LNCAP (cell line): ENCODE data around the gene CARD18.

Source experiments
- TF ChIP-seq, protein P1 (sequence below): fragments of 450-650 bp; IDR thresholded peaks from 2 replicates; pipeline ENCODE4 v1.5.1; 2017; ENCODE audit warnings: mild to moderate bottlenecking

CARD18 gene

GRCh38 chr11:105152560-105152959 lies 13.0 kb upstream of the CARD18 start:
- TF ChIP-seq, protein P1, sequence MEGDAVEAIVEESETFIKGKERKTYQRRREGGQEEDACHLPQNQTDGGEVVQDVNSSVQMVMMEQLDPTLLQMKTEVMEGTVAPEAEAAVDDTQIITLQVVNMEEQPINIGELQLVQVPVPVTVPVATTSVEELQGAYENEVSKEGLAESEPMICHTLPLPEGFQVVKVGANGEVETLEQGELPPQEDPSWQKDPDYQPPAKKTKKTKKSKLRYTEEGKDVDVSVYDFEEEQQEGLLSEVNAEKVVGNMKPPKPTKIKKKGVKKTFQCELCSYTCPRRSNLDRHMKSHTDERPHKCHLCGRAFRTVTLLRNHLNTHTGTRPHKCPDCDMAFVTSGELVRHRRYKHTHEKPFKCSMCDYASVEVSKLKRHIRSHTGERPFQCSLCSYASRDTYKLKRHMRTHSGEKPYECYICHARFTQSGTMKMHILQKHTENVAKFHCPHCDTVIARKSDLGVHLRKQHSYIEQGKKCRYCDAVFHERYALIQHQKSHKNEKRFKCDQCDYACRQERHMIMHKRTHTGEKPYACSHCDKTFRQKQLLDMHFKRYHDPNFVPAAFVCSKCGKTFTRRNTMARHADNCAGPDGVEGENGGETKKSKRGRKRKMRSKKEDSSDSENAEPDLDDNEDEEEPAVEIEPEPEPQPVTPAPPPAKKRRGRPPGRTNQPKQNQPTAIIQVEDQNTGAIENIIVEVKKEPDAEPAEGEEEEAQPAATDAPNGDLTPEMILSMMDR, result no peak

- TF ChIP-seq, protein P1, result no peak
These were observed 12.5 kb upstream of the CARD18 start for GRCh38 chr11:105152021-105152512.

- TF ChIP-seq, protein P1, result no peak
These were observed 9.9 kb upstream of the CARD18 start for GRCh38 chr11:105149477-105149876.

DNA sequence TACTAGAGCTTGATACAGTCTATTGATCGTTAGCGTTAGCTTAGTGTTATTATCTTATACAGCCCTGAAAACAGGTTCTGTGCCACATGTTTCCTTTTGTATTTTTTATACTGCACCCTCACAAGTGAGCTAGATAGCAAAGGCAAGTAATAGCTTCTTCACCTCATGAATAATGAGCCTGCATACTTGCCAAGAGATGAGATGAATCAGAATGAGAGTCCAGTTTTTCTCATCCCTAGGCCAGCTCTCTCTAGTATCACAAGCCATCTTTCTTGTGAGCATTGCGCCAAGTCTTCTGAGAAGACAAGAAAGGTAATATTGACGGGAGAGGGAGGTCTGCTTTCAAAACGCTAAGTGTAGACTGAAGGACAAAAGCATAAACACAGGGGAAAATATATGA lies 8.7 kb upstream of the CARD18 start:
- TF ChIP-seq, protein P1, result no peak

- TF ChIP-seq, protein P1, result no peak
These were observed 5.3 kb upstream of the CARD18 start for GRCh38 chr11:105144887-105145286.

- TF ChIP-seq, protein P1, result no peak
These were observed 2.6 kb upstream of the CARD18 start for GRCh38 chr11:105142167-105142566.

DNA sequence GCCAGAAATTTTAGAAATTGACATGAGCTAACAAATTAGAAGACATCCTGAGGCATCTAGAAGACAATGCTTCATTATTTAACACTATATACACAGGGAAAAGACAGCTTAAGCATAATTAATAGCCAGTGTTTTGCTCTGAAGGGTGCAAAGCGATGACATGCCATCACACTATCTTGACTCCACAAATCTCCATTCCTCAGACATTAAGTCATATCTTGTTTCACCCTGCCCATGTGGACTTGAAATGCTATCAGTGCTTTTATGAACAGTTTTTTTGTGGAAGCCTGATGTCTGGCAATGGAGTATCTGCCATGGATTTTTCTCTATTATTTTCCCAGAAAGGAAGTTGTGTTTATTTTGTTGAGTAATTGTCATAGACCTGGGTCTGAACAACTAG lies 2.3 kb downstream of the CARD18 start:
- TF ChIP-seq, protein P1, result no peak

- TF ChIP-seq, protein P1, result no peak
These were observed 3.7 kb downstream of the CARD18 start for GRCh38 chr11:105135883-105136282.
